GM12878 (cell line): ENCODE measurements around the gene KIF1C.
"Not testable (repeated sequence)": the region's sequence is repeated elsewhere in the genome, so short reads cannot be mapped to it uniquely, and the experiment has no call there.

Experiments used
- CBX5 ChIP-seq: sonication (generic); IDR thresholded peaks from 2 replicates; pipeline ENCODE4 v1.6.1; 2016; ENCODE audit warnings: low read depth, moderate library complexity, mild to moderate bottlenecking, inconsistent platforms
- EP300 ChIP-seq, 2 experiments: fragments of 150-350 bp in 1 of 2; IDR thresholded peaks; 2 replicates each; pipeline ENCODE4 v1.6.1; 2011 to 2012; ENCODE audit warnings: low read depth in 2 of 2, low read length in 2 of 2, borderline replicate concordance in 1 of 2, improper control_type of control experiment in 1 of 2, inconsistent platforms in 1 of 2; ENCODE audit not compliant: control insufficient read depth in 1 of 2
- GABPA ChIP-seq: IDR thresholded peaks from 2 replicates; pipeline ENCODE4 v1.6.1; 2014; ENCODE audit warnings: antibody characterized with exemption, low read depth, mild to moderate bottlenecking, inconsistent platforms
- HDAC2 ChIP-seq: fragments of 200-600 bp; sonication (generic); IDR thresholded peaks from 2 replicates; pipeline ENCODE4 v1.6.1; 2017
- JUNB ChIP-seq: IDR thresholded peaks from 2 replicates; pipeline ENCODE4 v1.6.1; 2016; ENCODE audit warnings: antibody characterized with exemption, mild to moderate bottlenecking
- JUND ChIP-seq: IDR thresholded peaks from 2 replicates; pipeline ENCODE4 v1.6.1; 2012; ENCODE audit warnings: low read depth, mild to moderate bottlenecking, low read length, improper control_type of control experiment, moderate library complexity
- POU2F2 ChIP-seq: IDR thresholded peaks from 3 replicates; pipeline ENCODE4 v1.6.1; 2011; ENCODE audit warnings: low read depth, mild to moderate bottlenecking, low read length, borderline replicate concordance
- SREBF1 ChIP-seq: IDR thresholded peaks from 2 replicates; pipeline ENCODE4 v1.6.1; 2012; ENCODE audit warnings: mild to moderate bottlenecking, low read length
- TF ChIP-seq, protein P1 (sequence below), 3 experiments: IDR thresholded peaks in 2 of 3; conservative IDR thresholded peaks in 1 of 3; 2 replicates each; pipeline ENCODE4 v1.5.1; 2011; ENCODE audit warnings: low read depth in 3 of 3, low read length in 3 of 3, mild to moderate bottlenecking in 3 of 3, control low read depth in 2 of 3, moderate library complexity in 2 of 3, inconsistent platforms in 1 of 3, mixed read lengths in 1 of 3; ENCODE audit not compliant: control insufficient read depth in 2 of 3, insufficient read depth in 1 of 3; ENCODE audit errors: extremely low read depth in 1 of 3

DNA sequence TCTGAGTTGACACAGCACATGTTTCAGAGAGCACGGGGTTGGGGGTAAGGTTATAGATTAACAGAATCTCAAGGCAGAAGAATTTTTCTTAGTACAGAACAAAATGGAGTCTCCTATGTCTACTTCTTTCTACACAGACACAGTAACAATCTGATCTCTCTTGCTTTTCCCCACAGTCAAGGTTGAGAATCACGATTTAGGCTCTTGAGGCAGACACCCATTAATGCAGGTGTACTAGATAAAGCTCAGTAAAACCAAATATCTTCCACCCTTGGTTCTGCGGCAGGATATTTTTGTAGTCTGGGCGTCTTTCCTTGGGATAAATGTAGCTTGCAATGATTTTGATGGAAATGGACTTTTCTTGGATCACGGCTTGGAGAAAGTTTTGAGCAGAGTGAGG, 77.7 kb downstream of the KIF1C start:
- TF ChIP-seq, protein P1, sequence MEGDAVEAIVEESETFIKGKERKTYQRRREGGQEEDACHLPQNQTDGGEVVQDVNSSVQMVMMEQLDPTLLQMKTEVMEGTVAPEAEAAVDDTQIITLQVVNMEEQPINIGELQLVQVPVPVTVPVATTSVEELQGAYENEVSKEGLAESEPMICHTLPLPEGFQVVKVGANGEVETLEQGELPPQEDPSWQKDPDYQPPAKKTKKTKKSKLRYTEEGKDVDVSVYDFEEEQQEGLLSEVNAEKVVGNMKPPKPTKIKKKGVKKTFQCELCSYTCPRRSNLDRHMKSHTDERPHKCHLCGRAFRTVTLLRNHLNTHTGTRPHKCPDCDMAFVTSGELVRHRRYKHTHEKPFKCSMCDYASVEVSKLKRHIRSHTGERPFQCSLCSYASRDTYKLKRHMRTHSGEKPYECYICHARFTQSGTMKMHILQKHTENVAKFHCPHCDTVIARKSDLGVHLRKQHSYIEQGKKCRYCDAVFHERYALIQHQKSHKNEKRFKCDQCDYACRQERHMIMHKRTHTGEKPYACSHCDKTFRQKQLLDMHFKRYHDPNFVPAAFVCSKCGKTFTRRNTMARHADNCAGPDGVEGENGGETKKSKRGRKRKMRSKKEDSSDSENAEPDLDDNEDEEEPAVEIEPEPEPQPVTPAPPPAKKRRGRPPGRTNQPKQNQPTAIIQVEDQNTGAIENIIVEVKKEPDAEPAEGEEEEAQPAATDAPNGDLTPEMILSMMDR (IDR thresholded peaks at IDR 0.05 in 2 of 3, conservative IDR thresholded peaks at IDR 0.05 in 1 of 3; ENCODE audit: control insufficient read depth in 2 of 3, extremely low read depth in 1 of 3, insufficient read depth in 1 of 3, low read depth in 3 of 3, low read length in 3 of 3) = not testable (repeated sequence)
- TF ChIP-seq EP300 (IDR thresholded peaks at IDR 0.05; ENCODE audit: borderline replicate concordance in 1 of 2, control insufficient read depth in 1 of 2, low read depth in 2 of 2, low read length in 2 of 2); JUNB; POU2F2; GABPA; CBX5; SREBF1; HDAC2; JUND: not testable (repeated sequence)
